Activated CD4-positive, CD25-positive, alpha-beta regulatory T cell treated with anti-CD3 and anti-CD28 coated beads, Interleukin-2, amount 50 U/mL, for 16 hours (primary cell): ENCODE measurements around the gene MRPL28.
A peak's percentile ranks its signal among the peaks of the same experiment; 100 is the strongest.
"Not testable (repeated sequence)": the region's sequence is repeated elsewhere in the genome, so short reads cannot be mapped to it uniquely, and the experiment has no call there.

Source experiments
- DNase-seq: peaks from one replicate; pipeline ENCODE4 v3.0.0-alpha.2; 2020; ENCODE audit warnings: low read depth, low spot score

The MRPL28 gene

DNA sequence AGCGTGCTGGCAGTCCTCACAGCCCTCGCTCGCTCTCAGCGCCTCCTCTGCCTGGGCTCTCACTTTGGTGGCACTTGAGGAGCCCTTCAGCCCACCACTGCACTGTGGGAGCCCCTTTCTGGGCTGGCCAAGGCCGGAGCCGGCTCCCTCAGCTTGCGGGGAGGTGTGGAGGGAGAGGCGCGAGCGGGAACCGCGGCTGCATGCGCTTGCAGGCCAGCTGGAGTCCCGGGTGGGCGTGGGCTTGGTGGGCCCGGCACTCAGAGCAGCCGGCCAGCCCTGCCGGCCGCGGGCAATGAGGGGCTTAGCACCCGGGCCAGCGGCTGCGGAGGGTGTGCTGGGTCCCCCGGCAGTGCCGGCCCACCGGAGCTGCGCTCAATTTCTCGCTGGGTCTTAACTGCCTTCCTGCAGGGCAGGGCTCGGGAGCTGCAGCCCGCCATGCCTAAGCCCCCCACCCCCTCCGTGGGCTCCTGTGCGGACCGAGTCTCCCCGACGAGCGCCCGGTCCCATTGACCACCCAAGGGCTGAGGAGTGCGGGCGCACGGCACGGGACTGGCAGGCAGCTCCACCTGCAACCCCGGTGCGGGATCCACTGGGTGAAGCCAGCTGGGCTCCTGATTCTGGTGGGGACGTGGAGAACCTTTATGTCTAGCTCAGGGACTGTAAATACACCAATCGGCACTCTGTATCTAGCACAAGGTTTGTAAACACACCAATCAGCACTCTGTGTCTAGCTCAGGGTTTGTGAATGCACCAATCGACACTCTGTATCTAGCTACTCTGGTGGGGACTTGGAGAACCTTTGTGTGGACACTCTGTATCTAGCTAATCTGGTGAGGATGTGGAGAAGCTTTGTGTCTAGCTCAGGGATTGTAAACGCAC, 29.0 kb downstream of the MRPL28 start:
- not testable (repeated sequence) for DNase-seq

DNA sequence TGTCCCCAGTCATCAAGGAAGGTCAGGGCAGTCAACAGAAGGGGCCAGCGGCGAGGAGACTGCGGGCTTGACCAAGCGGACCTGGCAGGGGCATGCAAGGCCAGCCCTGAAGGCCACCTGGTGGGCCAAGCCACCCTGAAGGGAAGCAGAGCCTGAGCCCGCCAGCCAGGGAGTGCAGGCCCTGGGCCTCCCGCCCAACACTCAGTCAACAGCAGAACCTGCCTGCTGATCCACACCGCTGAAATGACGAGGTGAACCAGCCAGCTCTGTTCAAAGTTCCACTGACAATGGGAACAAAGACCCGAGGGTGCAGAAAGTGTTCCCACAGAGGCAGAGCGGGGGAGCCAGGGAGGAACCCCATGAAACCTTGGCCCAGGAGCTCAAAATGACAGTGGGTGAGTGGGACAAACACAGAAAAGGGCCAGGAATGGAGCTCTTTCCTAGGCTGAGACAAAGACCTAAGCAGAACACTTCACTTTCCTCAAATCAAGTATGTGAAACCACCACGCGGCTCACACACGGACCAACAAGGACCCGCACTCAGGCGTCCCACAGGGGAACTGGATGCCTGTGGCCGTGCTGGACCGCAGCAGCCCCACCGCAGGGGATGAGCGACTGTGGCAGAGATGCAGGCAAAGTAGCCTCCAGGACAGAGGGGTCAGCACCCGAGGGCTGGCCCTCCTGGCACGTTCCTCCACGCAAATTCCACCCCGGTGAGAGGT, 29.8 kb downstream of the MRPL28 start:
- no peak for DNase-seq

DNA sequence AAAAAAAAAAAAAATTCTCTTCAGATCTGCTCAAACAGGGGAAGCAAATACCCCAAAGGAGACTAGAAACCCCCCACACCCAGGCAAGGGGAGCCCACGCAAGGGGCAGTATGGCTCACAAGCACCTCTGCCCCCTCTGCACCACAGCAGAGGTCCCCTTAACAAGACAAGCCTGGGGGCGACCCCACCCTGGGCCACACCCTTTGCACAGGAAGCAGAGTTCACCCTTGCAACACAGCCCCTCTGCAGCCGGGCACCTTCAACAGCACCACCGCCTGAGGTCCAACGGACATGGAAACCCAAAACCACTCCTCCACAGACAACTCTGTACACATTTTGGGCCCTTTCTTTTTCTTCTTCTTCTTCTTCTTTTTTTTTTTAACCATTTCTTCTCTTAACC, 30.7 kb downstream of the MRPL28 start:
- DNase-seq: no peak

DNA sequence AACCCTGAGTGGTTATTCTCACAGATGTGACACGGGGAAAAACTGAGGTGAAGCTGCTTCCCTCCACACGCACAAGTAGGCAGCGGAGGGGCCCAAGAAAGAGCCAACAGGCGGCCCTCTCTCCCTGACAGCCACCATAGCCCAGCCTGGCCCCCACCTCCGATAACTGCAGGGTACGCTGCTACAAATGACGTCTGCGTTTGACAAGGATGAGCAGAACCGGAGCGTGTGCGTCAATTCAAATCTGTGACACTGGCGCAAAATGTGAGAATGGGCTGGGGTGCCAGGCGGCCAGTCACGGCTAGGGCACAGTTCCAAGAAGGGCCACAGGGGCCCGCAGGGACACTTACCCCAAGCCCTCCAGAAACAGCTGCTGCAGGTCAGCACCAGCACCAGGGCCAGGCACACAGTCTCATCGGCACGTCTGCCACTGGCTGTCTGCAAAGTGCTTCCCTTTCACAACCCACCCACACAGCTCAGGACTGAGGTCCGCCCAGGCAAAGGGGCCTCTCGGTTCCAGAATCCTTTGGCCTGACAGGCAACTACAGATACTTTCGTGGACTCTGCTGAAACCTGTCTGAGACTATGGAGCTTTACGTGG, 32.3 kb downstream of the MRPL28 start:
- no peak for DNase-seq

DNA sequence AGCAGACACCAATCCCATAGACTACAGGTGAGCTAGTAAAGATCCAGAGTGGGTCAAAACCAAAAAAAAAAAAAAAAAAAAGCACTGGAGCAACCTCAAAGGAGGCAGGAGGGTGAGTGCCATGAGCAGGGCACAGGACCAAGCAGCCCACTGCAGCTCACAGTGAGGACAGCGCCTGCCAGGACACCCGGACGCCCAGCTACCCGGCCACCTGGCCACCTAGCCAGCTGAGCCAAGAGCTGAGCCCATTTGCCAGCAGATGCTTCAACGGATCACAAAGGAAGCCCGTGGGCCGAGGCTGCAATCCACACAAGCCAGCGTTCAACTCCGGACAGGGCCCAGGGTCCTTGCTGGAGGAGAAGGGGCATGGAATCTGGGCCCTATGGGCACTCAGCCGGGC, 32.9 kb downstream of the MRPL28 start:
- no peak for DNase-seq

DNA sequence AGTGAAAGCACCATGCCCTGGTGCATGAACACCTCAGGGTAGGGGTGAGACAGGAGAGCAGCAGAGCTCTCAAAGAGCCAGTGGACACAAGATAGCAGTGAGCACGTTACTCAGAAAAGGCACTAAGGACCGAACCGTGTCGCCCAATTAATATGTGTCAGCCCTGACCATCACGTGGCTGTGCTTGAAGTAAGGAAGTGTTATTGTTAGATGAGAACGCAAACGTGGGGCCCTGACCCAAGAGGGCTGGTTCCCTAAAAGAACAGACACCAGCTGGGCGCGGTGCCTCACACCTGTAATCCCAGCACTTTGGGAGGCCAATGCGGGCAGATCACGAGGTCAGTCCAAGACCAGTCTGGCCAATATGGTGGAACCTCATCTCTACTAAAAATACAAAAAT, 34.1 kb downstream of the MRPL28 start:
- DNase-seq: no peak

DNA sequence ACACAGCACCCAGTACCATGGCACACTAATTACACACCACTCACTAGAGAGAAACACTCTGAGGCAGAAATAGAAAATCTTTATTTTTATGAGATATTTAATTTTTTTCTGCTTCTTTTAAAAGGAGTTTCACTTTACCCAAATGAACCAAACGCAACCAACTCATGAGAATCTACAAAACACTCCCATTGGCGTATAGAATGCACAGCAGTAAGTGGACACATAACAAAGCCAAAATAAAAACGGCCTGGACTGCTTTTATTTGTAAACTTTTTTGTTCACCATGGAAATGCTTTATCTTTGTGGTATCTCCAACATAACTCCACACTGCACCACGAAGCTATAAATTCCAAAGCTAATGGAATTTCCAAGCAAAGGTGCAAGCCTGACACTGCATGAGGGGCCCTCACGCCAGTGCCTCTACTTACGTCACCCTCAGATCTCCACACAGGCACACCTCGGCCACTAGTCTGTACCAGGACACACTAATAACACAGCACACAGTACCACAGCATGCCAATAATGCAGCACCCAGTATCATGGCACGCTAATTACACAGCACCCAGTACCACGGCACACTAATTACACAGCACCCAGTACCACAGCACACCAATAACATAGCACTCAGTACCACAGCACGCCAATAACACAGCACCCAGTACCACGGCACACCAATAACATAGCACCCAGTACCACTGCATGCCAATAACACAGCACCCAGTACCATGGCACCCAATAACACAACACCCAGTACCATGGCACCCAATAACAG, 35.3 kb downstream of the MRPL28 start:
- not testable (repeated sequence) for DNase-seq

DNA sequence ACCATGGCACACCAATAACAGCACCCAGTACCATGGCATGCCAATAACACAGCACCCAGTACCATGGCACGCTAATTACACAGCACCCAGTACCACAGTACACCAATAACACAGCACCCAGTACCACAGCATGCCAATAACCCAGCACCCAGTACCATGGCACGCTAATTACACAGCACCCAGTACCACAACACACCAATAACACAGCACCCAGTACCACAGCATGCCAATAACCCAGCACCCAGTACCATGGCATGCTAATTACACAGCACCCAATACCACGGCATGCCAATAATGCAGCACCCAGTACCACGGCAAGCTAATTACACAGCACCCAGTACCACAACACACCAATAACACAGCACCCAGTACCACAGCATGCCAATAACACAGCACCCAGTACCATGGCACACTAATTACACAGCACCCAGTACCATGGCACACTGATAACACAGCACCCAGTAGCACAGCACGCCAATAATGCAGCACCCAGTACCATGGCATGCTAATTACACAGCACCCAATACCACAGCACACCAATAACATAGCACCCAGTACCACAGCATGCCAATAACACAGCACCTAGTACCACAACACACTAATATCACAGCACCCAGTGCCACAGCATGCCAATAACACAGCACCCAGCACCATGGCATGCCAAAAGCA, 36.0 kb downstream of the MRPL28 start:
- not testable (repeated sequence) for DNase-seq

DNA sequence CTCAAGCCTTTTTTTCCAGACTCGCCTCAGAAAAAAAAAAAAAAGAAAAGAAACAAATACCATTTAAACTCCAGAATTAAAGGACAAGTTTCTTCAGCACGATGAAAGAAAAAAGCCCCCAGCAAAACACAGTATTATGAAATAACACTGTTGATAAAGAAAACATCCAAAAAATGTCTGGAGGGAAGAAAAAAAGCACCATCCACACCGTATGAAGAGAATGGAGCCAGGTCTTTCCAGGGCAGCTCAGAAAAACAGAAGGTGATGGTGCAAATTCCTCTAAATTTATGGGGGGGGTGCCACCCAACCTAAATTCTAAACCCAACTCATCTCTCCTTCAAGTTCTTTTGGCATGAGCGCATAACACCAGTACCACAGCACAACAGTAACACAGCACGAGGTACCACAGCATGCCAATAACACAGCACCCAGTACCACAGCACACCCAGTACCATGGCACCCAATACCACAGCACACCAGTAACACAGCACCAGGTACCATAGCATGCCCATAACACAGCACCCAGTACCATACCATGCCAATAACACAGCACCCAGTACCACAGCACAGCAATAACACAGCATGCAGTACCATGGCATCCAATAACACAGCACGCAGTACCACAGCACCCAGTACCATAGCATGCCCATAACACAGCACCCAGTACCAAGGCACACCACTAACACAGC, 36.8 kb downstream of the MRPL28 start:
- no peak for DNase-seq

DNA sequence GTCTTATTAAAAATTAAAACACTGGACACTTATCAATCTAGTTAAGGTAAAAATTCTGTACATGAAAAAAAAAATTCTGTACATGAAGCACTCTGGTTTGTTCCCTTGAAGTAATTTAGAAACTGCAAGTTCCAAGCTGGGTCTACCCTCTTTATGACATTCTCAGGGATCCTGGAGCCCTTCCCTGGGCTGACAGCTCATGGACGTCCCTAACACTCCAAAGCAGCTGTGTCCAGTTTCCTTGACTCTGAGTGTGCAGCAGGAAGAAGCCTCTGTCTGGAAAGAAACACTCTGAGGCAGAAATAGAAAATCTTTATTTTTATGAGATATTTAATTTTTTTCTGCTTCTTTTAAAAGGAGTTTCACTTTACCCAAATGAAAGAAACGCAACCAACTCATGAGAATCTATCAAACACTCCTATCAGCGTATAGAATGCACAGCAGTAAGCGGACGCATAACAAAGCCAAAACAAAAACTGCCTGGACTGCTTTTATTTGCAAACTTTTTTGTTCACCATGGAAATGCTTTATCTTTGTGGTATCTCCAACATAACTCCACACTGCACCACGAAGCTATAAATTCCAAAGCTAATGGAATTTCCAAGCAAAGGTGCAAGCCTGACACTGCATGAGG, 39.0 kb downstream of the MRPL28 start:
- DNase-seq: not testable (repeated sequence)

DNA sequence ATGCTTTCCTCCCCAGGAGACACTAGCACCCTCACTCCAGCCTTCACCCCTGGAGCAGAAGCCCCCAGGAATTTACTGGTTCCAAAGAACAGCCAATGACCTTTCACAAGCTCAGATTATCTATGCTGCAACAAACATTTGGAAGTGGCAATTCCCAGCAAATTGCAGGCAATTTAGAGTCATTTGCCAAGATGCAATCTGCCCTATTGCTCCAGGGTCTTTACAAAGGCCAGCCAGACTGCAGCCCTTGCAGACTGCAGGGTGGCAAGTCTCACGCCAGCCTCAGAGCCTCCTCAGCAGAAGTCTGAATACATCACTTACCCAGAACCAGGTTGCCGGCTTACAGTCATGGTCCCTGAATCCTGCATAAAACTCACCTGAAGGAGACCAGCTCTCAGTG, 39.6 kb downstream of the MRPL28 start:
- DNase-seq: no peak

DNA sequence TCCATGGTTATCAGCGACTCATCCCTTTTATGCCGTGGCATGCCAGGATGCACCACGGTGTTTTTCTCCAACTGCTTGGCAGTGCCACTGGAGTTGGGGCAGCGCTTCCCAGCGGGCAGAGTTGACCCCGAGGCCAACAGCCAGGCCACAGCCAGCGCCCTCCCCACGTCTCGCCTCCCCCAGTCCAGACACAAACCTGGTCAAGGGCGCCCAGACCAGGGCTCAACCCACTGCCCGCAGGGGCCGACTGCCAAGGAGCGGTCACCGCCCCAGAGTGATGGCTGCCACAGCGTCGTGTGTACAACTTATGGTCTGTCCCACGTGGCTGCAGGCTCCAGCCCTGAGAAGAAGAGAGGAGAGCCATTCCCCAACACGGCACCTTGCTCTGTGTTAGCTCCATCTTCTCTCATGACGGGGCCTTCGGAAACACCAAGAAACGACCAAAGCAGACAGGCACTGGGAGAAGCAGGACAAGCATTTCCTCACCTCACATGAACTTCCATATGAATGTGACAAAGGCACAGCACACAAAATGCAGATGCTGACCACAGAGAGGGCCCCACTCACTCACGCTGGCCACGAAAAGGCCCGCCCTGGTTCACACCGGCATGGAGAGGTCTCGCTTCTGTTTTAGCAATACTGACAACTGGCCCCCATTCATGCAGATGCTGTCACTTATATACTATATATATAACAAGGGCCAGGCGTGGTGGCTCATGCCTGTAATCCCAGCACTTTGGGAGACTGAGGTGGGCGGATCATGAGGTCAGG, 44.8 kb downstream of the MRPL28 start:
- DNase-seq: no peak

DNA sequence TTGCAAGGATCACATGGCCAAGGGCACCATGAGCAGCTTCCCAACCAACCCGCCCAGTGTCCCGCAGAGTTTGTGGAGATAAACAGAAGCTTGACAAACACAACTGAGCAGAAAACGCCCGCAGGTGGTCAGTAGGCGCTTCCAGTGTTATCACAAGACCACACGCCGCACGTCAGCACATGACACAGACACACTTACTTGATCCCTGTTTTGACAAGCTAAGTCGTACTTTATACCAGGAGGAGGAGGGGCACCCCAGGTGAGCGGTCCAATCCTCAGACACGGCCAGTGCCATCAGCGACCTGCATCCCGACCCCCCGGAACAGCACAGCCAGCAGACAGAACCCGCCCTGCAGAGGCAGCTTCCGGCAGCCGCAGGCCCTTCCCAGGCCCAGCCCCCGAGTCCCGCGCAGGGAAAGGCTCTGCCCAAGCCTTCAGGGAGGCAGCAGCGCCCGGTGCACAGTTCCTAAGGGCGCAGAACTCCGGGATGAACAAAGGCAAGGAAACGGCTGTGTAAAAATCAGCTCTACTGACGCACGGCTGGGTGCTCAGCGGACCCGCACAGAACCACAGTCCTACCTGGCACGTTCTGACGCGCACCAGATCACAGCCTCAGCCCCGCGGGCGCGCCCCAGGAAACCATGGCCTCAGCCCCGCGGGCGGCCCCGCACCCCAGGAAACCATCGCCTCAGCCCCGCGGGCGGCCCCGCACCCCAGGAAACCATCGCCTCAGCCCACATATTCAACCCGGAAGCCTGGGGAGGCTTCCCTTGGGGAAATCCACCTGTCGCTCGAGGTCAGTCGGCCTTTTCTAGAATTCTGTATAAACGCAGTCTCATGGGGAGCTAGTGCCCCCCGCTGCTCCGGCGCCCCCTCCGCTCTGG, 45.6 kb downstream of the MRPL28 start:
- peak; percentile 36 for DNase-seq

DNA sequence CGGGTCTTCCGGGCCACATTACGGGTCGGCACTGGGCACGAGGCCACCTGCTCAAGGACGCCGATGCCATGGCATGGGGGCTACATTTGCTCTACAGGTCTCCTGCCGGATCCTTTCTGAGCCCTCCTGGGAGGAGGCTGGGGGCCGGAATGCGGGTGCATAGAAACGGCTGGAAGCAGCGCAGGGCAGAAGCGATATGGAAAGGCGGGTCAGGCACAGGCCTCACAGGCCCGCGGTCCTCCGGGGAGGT, 46.2 kb downstream of the MRPL28 start:
- no peak for DNase-seq

DNA sequence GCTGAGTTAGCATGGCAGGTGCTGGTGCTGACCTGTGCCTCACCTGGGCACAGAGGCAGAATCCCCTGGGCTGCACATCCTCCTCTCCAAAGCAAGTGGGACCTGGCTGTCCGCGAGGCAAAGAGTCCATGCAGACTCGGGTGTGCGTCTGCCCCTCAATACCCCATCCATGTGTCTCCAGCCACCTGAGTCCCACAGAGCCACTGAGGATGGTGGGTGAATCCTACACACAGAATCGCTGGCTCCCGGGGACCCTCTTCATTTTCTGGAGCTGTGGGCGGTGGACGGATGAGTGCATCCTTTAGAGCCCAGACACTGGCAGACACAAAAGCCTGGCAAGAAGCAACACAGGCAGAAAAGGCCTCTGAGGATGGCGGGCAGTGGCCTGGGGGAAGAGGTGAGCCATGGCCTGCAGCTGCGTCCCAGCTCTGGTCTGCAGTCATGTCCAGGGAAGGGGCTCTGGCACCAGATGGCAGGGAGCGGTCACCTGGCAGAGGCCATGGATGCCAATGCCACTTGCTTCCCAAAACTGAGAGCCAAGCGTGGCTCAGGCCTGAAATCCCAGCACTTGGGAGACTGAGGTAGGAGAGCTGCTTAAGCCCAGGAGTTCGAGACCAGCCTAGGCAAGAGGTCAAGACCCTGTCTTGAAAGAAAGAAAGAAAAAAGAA, 47.7 kb downstream of the MRPL28 start:
- no peak for DNase-seq

DNA sequence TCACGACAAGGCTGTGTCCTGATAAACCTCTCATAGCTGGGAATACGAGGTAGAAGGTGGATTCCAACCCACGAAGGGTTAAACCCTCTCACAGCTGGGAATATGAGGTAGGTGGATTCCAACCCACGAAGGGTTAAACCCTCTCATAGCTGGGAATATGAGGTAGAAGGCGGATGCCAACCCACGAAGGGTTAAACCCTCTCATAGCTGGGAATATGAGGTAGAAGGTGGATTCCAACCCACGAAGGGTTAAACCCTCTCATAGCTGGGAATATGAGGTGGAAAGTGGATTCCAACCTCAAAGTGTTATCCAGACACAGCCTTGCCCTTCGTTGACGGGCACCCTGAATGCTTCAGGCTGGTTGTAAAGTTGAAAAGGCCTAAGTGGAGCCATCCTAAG, 48.8 kb downstream of the MRPL28 start:
- no peak for DNase-seq

DNA sequence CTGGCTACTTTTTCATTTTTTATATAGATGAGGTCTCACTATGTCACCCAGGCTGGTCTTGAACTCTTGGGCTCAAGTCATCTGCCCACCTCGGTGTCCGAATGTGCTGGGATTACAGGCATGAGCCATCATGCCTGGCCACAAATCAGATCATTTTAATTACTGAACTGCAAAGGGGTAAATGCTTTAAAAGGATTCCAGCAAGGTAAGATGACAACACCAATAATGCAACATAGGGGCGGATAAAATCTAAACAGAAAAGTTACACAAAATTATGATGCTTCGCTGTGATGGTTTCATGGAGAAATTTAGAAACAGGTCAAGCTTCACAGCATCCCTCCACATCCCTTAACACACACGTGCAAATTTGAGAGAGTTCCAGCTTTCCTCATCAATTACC, 50.1 kb downstream of the MRPL28 start:
- DNase-seq: no peak

DNA sequence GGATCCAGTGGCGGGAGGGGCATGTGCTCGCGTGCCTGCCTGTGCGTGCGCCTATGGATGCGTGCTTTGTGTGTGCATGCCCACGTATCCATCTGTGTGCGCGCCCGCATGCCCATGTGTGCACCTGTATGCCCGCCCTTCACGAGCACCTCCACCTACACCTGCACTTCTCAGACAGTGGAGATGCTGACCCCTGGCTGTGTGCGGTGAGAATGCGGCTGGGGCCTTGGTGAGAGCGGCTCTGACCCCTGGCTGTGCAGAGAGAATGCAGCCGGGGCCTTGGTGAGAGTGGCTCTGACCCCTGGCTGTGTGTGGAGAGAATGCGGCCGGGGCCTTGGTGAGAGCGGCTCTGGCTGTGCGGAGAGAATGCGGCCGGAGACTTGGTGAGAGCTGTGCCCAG, 51.7 kb downstream of the MRPL28 start:
- no peak for DNase-seq
